ENCODE results near the gene SP140L. TPM values are rescaled to one million over a fixed set of nuclear protein-coding genes. Genes with fewer than 3 reads are reported as not detected.

SP140L gene
- total and polyA plus RNA-seq, 2 donors (not counting 1 experiment from before 2014, with no cell fraction given): 94.6 to 154 TPM

DNA sequence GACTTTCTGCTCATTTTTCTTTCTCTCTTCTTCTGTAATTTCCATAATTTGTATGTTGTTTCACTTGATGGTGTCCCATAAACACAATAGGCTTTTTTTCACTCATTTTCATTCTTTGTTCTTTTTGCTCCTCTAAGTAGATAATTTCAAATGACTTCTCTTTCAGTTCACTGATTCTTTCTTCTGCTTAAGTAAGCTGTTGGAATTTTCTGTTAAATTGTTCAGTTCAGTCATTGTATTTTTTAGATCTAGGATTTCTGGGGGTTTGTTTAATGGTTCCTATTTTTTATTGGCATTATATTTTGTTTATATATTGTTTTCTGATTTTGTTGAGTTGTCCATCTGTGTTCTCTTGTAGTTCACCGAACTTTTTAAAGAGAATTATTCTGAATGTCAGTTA, 19.5 kb downstream of the SP140L start:
- no peaks in the 10 kb centered on the region for H3K27me3 Mint-ChIP-seq
- H3K27me3 ChIP-seq (replicated peaks in 1 of 4; ENCODE audit: control extremely low read depth in 1 of 4, control insufficient read depth in 3 of 4, insufficient read depth in 4 of 4, low read length in 3 of 4): no peaks in the 10 kb centered on the region
- no peak for TF ChIP-seq EZH2 (IDR thresholded peaks at IDR 0.05; ENCODE audit: borderline replicate concordance, insufficient read depth, low read depth, low read length, poor library complexity, severe bottlenecking)
- TF ChIP-seq, protein P1, sequence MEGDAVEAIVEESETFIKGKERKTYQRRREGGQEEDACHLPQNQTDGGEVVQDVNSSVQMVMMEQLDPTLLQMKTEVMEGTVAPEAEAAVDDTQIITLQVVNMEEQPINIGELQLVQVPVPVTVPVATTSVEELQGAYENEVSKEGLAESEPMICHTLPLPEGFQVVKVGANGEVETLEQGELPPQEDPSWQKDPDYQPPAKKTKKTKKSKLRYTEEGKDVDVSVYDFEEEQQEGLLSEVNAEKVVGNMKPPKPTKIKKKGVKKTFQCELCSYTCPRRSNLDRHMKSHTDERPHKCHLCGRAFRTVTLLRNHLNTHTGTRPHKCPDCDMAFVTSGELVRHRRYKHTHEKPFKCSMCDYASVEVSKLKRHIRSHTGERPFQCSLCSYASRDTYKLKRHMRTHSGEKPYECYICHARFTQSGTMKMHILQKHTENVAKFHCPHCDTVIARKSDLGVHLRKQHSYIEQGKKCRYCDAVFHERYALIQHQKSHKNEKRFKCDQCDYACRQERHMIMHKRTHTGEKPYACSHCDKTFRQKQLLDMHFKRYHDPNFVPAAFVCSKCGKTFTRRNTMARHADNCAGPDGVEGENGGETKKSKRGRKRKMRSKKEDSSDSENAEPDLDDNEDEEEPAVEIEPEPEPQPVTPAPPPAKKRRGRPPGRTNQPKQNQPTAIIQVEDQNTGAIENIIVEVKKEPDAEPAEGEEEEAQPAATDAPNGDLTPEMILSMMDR (IDR thresholded peaks at IDR 0.05): no peak
- H3K79me2 ChIP-seq (ENCODE audit: control insufficient read depth, insufficient read depth, low read length): peaks cover 87% of the 10 kb centered on the region
- peak overlapping the region; percentile 9 for H3K4me3 Mint-ChIP-seq
- ATAC-seq (ENCODE audit: low read depth) (no peak), DNase-seq (no peak)
- WGBS (ENCODE audit: insufficient coverage): no CpG with 5 or more reads among the region's 1 CpG
- no peak overlapping the region for H3K27ac ChIP-seq (ENCODE audit: low read length in 2 of 2)
- peak overlapping the region; percentile 47 for H3K27ac Mint-ChIP-seq
- no peak overlapping the region for H2AFZ ChIP-seq (ENCODE audit: insufficient read depth, low read depth, low read length, poor library complexity, severe bottlenecking)
- ChIA-PET POLR2A (no interaction called here), CTCF (interaction anchor here (1.3 kb wide), 1 partner anchor 21 kb away, joined by 4 read pairs; no protein-coding TSS in a partner anchor)
- H3K4me2 ChIP-seq (replicated peaks; ENCODE audit: low read depth, low read length, poor library complexity, severe bottlenecking): no peak overlapping the region
- peaks cover 15% of the 10 kb centered on the region for H3K9me3 Mint-ChIP-seq (ENCODE audit: insufficient read depth)
- peaks cover 14 to 20% of the 10 kb centered on the region in 2 donors for H3K4me1 ChIP-seq (ENCODE audit: control insufficient read depth in 2 of 2, insufficient read depth in 2 of 2, low read length in 2 of 2)
- H3K9ac ChIP-seq (ENCODE audit: low read length): no peak overlapping the region
- H3K4me3 ChIP-seq (ENCODE audit: control extremely low read depth in 1 of 5, extremely low read depth in 1 of 5, insufficient read depth in 1 of 5, low read depth in 2 of 5, low read length in 4 of 5): no peak overlapping the region
- peaks cover 9 to 19% (median 10%) of the 10 kb centered on the region in 3 donors for H3K9me3 ChIP-seq (ENCODE audit: control extremely low read depth in 1 of 3, control insufficient read depth in 2 of 3, insufficient read depth in 1 of 3, low read length in 2 of 3)
- peaks cover 61% of the 10 kb centered on the region for H3K4me1 Mint-ChIP-seq
- peaks cover 9 to 46% of the 10 kb centered on the region in 2 experiments for H3K36me3 ChIP-seq (replicated peaks in 1 of 2; ENCODE audit: control extremely low read depth in 1 of 2, control insufficient read depth in 1 of 2, extremely low read depth in 1 of 2, insufficient read depth in 2 of 2, low read length in 1 of 2)
- H4K20me1 ChIP-seq (ENCODE audit: control insufficient read depth, insufficient read depth, low read length, poor library complexity, severe bottlenecking): peaks cover 29% of the 10 kb centered on the region
- intact Hi-C loops (cut with micrococcal nuclease): no loop called here

DNA sequence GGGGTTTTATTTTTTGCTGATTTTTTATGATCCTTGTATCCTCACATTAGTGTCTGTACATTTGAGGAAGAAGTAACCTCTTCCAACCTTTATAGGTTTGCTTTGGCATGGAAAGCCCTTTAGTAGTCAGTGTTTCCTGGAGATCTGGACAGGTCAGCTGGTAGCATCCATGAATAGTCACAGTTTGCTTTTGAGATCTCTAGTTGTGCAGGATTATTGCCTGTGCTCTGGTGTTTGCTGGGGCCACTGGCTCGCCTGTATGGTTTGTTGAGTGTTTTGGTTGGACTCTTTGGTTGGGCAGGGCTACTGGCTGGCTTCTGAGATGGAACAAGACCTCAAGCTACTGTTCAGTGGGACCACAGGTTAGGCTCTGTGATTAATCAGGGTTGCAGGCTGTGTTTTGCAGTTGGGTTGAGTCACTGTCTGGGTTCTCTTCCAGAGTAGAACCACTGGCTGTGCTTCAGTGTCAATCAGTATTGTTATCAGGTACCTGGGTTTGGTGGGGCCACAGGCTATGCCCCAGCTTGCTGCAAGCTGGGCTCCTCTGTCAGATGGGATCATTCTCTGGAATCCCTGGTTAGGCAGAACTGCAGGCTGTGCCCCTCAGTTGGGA, 20.0 kb downstream of the SP140L start:
- Histone ChIP-seq H3K79me2 (ENCODE audit: control insufficient read depth, insufficient read depth, low read length) (peaks cover 91% of the 10 kb centered on the region), H3K27ac (ENCODE audit: low read length in 2 of 2) (peak overlapping the region in 1 of 2 donors; percentile 59), H3K4me1 (ENCODE audit: control insufficient read depth in 2 of 2, insufficient read depth in 2 of 2, low read length in 2 of 2) (peaks cover 14 to 20% of the 10 kb centered on the region in 2 donors), H3K36me3 (replicated peaks in 1 of 2; ENCODE audit: control extremely low read depth in 1 of 2, control insufficient read depth in 1 of 2, extremely low read depth in 1 of 2, insufficient read depth in 2 of 2, low read length in 1 of 2) (peaks cover 9 to 50% of the 10 kb centered on the region in 2 experiments), H2AFZ (ENCODE audit: insufficient read depth, low read depth, low read length, poor library complexity, severe bottlenecking) (no peak overlapping the region), H3K4me2 (replicated peaks; ENCODE audit: low read depth, low read length, poor library complexity, severe bottlenecking) (peak overlapping the region; percentile 49), H3K9me3 (ENCODE audit: control extremely low read depth in 1 of 3, control insufficient read depth in 2 of 3, insufficient read depth in 1 of 3, low read length in 2 of 3) (peaks cover 9 to 19% (median 10%) of the 10 kb centered on the region in 3 donors), H3K9ac (ENCODE audit: low read length) (no peak overlapping the region), H3K27me3 (replicated peaks in 1 of 4; ENCODE audit: control extremely low read depth in 1 of 4, control insufficient read depth in 3 of 4, insufficient read depth in 4 of 4, low read length in 3 of 4) (no peaks in the 10 kb centered on the region), H4K20me1 (ENCODE audit: control insufficient read depth, insufficient read depth, low read length, poor library complexity, severe bottlenecking) (peaks cover 29% of the 10 kb centered on the region), H3K4me3 (ENCODE audit: control extremely low read depth in 1 of 5, extremely low read depth in 1 of 5, insufficient read depth in 1 of 5, low read depth in 2 of 5, low read length in 4 of 5) (no peak overlapping the region)
- DNase-seq: no peak
- Mint-ChIP-seq H3K27me3 (no peaks in the 10 kb centered on the region), H3K9me3 (ENCODE audit: insufficient read depth) (peaks cover 15% of the 10 kb centered on the region), H3K4me3 (no peak overlapping the region), H3K27ac (peak overlapping the region; percentile 62), H3K4me1 (peaks cover 61% of the 10 kb centered on the region)
- ATAC-seq (ENCODE audit: low read depth): no peak
- ChIA-PET POLR2A (no interaction called here), CTCF (interaction anchor here (0.9 to 1.3 kb wide), 2 partner anchors 20 to 29 kb away, joined by 3 to 4 read pairs; no protein-coding TSS in a partner anchor)
- TF ChIP-seq, protein P1 (IDR thresholded peaks at IDR 0.05): no peak
- no peak for TF ChIP-seq EZH2 (IDR thresholded peaks at IDR 0.05; ENCODE audit: borderline replicate concordance, insufficient read depth, low read depth, low read length, poor library complexity, severe bottlenecking)
- intact Hi-C loops (cut with micrococcal nuclease): no loop called here
- WGBS (ENCODE audit: insufficient coverage): 100% methylated on average over 1 of the region's 1 CpG

Measured in B cell (primary cell).